Endothelial cell (in vitro differentiated cells): ENCODE results near the gene KPNA1. TPM values are rescaled to one million over a fixed set of nuclear protein-coding genes. Genes with fewer than 3 reads are reported as not detected.
"Not testable (repeated sequence)": the region's sequence is repeated elsewhere in the genome, so short reads cannot be mapped to it uniquely, and the experiment has no call there.

ENCODE experiments used
- DNase-seq: peaks from one replicate; pipeline ENCODE4 v3.0.0; 2021; ENCODE audit warnings: low spot score
- H3K27ac Mint-ChIP-seq: one replicate; pipeline ENCODE4 v1.8.0; 2021; ENCODE audit warnings: mixed read lengths, inconsistent platforms; ENCODE audit not compliant: unreplicated experiment
- H3K27me3 Mint-ChIP-seq: one replicate; pipeline ENCODE4 v1.8.0; 2021; ENCODE audit warnings: mild to moderate bottlenecking, moderate library complexity, mixed read lengths, inconsistent platforms; ENCODE audit not compliant: unreplicated experiment
- H3K36me3 Mint-ChIP-seq: one replicate; pipeline ENCODE4 v1.8.0; 2021; ENCODE audit warnings: mild to moderate bottlenecking, low read depth, mixed read lengths, inconsistent platforms; ENCODE audit not compliant: unreplicated experiment
- H3K4me1 Mint-ChIP-seq: one replicate; pipeline ENCODE4 v1.8.0; 2021; ENCODE audit warnings: mild to moderate bottlenecking, mixed read lengths, inconsistent platforms; ENCODE audit not compliant: unreplicated experiment
- H3K4me3 Mint-ChIP-seq: one replicate; pipeline ENCODE4 v1.8.0; 2021; ENCODE audit warnings: mild to moderate bottlenecking, mixed read lengths, inconsistent platforms; ENCODE audit not compliant: unreplicated experiment
- H3K9me3 Mint-ChIP-seq: one replicate; pipeline ENCODE4 v1.8.0; 2021; ENCODE audit warnings: mixed read lengths, inconsistent platforms; ENCODE audit not compliant: unreplicated experiment
- CTCF ChIP-seq: fragments of 200-600 bp; sonication (generic); IDR thresholded peaks from one replicate; pipeline ENCODE4 v1.5.0; 2021; ENCODE audit warnings: antibody characterized with exemption; ENCODE audit not compliant: unreplicated experiment
- total RNA-seq: library from RNA; stranded (reverse); fragmentation: NEBNext Ultra II Directional; extraction: Animal tissue kit (Norgen Biotek cat#: 25700); gene quantifications from one replicate; pipeline ENCODE4 v1.2.1, GENCODE V29; 2021; ENCODE audit not compliant: unreplicated experiment

KPNA1 gene
- total RNA-seq, 1 donor from 2014 or later, result 87.2 TPM

- TF ChIP-seq CTCF, result peak; percentile 16
- peaks cover 11% of the 10 kb centered on the region for H3K4me1 Mint-ChIP-seq
- no peak overlapping the region for H3K4me3 Mint-ChIP-seq
- H3K36me3 Mint-ChIP-seq, result peaks cover 19% of the 10 kb centered on the region
- H3K27ac Mint-ChIP-seq, result no peak overlapping the region
- H3K27me3 Mint-ChIP-seq, result no peaks in the 10 kb centered on the region
- no peak for DNase-seq
- no peaks in the 10 kb centered on the region for H3K9me3 Mint-ChIP-seq
These were observed 55.7 kb downstream of the KPNA1 start for GRCh38 chr3:122458992-122459391.

GRCh38 chr3:122457706-122458105, 57.0 kb downstream of the KPNA1 start:
- Mint-ChIP-seq H3K4me1 (peaks cover 11% of the 10 kb centered on the region), H3K27ac (no peak overlapping the region), H3K36me3 (peaks cover 23% of the 10 kb centered on the region), H3K27me3 (no peaks in the 10 kb centered on the region), H3K4me3 (peak overlapping the region; percentile 28), H3K9me3 (no peaks in the 10 kb centered on the region)
- DNase-seq, result no peak
- TF ChIP-seq CTCF, result no peak

- no peaks in the 10 kb centered on the region for H3K4me1 Mint-ChIP-seq
- H3K9me3 Mint-ChIP-seq, result no peaks in the 10 kb centered on the region
- DNase-seq, result no peak
- H3K27ac Mint-ChIP-seq, result no peak overlapping the region
- peaks cover 33% of the 10 kb centered on the region for H3K36me3 Mint-ChIP-seq
- no peaks in the 10 kb centered on the region for H3K27me3 Mint-ChIP-seq
- no peak for TF ChIP-seq CTCF
- no peak overlapping the region for H3K4me3 Mint-ChIP-seq
These were observed 58.7 kb downstream of the KPNA1 start for GRCh38 chr3:122456074-122456473.

GRCh38 chr3:122451371-122451770, 63.4 kb downstream of the KPNA1 start:
- H3K27ac Mint-ChIP-seq, result no peak overlapping the region
- no peak overlapping the region for H3K4me3 Mint-ChIP-seq
- peaks cover 50% of the 10 kb centered on the region for H3K36me3 Mint-ChIP-seq
- no peaks in the 10 kb centered on the region for H3K9me3 Mint-ChIP-seq
- DNase-seq, result no peak
- H3K4me1 Mint-ChIP-seq, result peaks cover 2% of the 10 kb centered on the region
- no peaks in the 10 kb centered on the region for H3K27me3 Mint-ChIP-seq
- TF ChIP-seq CTCF, result no peak

- DNase-seq, H3K4me3 Mint-ChIP-seq, H3K27me3 Mint-ChIP-seq, H3K4me1 Mint-ChIP-seq, H3K27ac Mint-ChIP-seq, H3K9me3 Mint-ChIP-seq: not testable (repeated sequence)
- H3K36me3 Mint-ChIP-seq, result peaks cover 60% of the 10 kb centered on the region
These were observed 66.5 kb downstream of the KPNA1 start for GRCh38 chr3:122448218-122448617.

- not testable (repeated sequence) for H3K4me3 Mint-ChIP-seq, DNase-seq, H3K4me1 Mint-ChIP-seq, H3K27me3 Mint-ChIP-seq, H3K27ac Mint-ChIP-seq, H3K9me3 Mint-ChIP-seq
- H3K36me3 Mint-ChIP-seq, result peaks cover 67% of the 10 kb centered on the region
These were observed 70.2 kb downstream of the KPNA1 start for GRCh38 chr3:122444491-122444887.

GRCh38 chr3:122443762-122444490, 70.8 kb downstream of the KPNA1 start:
- not testable (repeated sequence) for DNase-seq, H3K27me3 Mint-ChIP-seq, H3K9me3 Mint-ChIP-seq, H3K27ac Mint-ChIP-seq, H3K4me1 Mint-ChIP-seq
- H3K4me3 Mint-ChIP-seq, result peak overlapping the region; percentile 58
- peaks cover 63% of the 10 kb centered on the region for H3K36me3 Mint-ChIP-seq
